Activated effector memory CD4-positive, alpha-beta T cell treated with anti-CD3 and anti-CD28 coated beads, Interleukin-2, amount 50 U/mL, for 16 hours (primary cell): ENCODE data around the gene GPC6.
"Not testable (repeated sequence)": the region's sequence is repeated elsewhere in the genome, so short reads cannot be mapped to it uniquely, and the experiment has no call there.

Experiments
- DNase-seq: peaks from one replicate; pipeline ENCODE4 v3.0.0-alpha.2; 2020

GPC6 gene

DNA sequence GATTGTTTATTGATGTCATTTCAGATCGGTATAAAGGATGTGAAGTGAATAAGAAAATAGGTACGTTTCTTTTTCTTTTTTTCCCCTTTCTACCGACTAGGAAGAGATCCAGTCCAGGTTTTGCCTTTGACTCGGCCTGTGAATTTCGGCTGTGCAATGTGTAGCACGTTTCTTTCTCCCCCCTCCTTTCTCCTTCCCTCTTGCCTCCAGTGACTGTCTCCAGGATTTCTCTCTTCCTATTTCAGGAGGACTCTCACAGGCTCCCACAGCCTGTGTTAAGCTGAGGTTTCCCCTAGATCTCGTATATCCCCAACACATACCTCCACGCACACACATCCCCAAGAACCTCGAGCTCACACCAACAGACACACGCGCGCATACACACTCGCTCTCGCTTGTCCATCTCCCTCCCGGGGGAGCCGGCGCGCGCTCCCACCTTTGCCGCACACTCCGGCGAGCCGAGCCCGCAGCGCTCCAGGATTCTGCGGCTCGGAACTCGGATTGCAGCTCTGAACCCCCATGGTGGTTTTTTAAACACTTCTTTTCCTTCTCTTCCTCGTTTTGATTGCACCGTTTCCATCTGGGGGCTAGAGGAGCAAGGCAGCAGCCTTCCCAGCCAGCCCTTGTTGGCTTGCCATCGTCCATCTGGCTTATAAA is at the start of gene GPC6:
Gene GPC6 (plus strand): TSS at position 185 of the 657 bp plus-strand sequence.
- no peak for DNase-seq

DNA sequence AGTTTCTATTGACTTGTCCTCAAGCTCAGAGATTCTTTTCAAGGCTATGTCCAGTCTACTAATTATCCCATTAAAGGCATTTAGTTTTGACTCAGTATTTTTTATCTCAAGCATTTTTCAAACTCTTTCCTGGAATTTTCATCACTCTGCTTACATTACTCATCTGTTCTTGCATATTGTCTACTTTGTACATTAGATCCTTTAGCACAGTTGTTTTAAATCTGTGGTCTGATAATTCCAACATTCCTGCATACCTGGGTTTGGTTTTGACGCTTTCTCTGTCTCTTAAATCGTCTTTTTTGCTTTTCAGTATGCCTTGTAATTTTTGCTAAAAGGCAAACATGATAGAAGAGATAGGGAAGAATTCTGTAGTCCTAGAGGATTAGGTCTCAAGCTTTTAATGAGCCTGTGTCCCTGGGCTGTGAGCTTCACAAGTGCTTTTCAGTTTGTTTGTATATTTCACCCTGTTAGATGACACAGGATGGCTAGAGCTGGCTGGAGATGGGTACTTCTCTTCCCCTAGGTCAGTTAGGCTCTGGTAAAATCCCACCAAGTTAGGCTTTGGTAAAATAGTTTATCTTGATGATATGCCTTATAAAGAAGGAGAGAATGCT is 46.1 kb upstream of the GPC6 start:
- DNase-seq, result no peak

DNA sequence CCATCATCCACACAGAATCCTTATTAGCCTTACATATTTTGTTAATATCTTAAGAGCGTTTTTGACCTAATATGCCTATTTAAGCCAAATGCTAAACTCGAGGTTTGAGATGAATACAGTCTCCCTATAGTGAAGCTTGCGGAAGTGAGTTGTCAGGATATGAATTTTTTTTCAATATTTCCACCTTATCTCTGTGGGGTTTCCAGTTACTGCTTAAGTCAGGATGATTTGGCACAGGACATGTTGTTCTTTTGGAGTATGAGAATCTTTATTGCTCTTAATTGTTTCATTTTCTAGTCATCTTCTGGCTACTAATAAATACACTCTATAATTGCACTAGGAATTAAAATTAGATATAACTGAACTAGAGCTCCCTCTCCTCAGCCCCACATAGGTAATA is 44.2 kb upstream of the GPC6 start:
- no peak for DNase-seq

DNA sequence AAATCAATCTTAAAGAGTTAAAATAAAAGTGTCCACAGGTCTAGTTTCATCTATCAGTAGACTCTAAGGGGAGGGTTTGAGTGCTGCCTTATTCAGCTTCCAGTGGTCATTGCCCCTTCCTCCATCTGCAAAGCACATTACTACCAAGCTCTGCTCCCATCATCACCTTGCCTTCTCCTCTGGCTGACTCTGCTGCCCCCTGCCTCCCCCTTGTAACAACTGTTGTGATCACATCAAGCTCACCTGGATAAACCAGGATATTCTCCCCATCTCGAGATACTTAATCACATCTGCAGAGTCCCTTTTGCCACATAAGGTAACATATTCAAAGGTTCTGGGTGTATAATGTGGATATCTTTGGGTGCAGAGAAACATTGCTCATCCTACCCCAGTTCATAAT is 43.3 kb upstream of the GPC6 start:
- DNase-seq, result no peak

DNA sequence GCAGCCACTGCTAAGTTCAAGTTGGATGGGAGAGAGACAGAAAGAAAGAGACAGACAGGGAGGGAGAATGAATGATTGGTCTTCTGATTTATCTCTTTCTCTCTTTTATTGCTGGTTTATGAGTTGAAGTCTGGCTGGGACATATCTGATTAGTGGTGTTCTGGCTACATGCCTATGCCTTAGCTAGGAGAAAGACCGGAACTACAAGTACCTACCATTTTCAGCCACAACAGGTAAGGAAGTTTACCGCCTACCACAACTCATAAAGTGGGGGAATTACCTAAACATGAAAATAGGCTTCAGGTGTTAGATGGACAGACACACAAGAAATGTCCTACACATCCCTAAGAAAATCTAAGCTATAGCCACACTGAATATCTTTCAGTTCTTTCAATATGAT is 36.6 kb upstream of the GPC6 start:
- no peak for DNase-seq

DNA sequence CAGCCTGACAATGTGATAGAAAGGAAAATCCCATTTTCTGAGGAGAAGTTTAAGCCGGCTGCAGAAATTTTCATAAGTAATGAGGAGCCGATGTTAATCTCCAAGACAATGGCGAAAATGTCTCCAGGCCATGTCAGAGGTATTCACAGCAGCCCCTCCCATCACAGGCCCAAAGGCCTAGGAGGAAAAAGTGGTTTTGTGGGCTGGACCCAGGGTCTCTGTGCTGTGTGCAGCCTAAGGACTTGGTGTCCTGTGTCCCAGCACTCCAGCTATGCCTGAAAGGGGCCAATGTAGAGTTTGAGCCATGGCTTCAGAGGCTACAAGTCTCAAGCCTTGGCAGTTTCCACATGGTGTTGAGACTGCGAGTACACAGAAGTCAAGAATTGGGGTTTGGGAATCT is 32.9 kb upstream of the GPC6 start:
- DNase-seq, result no peak

DNA sequence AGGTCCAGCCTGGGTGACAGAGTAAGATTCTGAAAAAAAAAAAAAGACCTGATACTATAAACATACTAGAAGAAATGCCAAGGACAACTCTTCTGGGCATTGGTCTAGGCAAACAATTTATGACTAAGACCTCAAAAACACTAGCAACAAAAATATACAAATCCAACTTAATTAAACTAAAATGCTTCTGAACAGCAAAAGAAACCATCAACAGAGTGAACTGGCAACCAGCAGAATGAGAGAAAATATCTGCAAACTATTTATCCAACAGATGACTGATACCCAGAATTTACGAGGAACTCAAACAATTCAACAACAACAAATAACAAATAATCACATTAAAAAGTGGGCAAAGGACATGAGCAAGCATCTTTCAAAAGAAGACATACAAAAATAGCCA is 26.8 kb upstream of the GPC6 start:
- DNase-seq, result no peak

DNA sequence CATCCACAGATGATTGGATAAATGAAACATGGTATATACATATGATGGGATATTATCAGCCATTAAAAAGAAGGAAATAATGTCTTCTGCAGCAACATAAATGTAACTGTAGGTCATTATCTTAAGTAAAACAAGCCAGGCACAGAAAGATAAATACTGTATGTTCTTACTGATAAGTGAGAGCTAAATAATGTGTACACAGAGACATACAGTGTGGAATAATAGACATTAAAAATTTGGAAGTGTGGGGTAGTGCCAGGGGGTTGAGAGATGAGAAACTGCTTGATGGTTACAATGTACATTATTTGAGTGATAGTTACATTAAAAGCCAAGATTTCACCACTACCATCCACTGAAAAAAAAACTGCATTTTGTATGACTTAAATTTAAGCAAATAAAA is 26.0 kb upstream of the GPC6 start:
- DNase-seq, result no peak

DNA sequence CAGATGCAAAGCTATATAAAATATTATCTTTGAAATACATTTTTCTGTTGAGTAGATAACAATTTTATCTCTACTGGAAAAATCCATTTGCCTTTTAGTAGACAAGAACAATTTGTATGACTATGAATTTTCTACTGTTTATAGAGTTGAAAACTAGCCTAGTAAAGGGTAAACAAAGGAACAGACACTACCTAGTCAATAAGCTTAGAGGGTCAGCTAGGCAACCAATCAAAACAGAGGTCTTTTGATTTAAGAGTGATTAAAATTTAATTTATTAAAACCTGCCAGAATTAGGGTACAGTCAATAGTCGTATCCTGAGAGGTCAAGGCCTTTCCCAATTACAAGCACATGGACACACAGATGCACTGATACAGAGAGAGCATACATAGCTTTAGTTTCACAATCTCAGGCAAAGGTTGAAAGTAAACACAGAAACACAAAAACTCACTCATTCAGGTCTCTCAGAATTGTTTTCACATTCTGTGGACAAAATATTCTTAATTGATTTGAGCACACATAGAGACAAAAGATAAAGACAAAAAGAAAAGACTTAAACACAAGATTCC is 24.5 kb upstream of the GPC6 start:
- DNase-seq, result no peak

DNA sequence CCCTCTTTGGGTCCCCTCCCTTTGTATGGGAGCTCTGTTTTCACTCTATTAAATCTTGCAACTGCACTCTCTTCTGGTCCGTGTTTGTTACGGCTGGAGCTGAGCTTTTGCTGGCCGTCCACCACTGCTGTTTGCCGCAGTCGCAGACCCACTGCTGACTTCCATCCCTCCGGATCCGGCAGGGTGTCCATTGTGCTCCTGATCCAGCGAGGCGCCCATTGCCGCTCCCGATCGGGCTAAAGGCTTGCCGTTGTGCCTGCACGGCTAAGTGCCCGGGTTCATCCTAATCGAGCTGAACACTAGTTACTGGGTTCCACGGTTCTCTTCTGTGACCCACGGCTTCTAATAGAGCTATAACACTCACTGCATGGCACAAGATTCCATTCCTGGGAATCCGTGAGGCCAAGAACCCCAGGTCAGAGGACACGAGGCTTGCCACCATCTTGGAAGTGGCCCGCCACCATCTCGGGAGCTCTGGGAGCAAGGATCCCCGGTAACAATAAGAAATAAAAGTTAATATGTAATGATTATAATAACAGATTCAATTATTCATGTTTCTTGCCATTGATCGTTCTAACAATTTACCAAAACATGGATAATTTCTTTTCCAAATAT is 19.7 kb upstream of the GPC6 start:
- not testable (repeated sequence) for DNase-seq

DNA sequence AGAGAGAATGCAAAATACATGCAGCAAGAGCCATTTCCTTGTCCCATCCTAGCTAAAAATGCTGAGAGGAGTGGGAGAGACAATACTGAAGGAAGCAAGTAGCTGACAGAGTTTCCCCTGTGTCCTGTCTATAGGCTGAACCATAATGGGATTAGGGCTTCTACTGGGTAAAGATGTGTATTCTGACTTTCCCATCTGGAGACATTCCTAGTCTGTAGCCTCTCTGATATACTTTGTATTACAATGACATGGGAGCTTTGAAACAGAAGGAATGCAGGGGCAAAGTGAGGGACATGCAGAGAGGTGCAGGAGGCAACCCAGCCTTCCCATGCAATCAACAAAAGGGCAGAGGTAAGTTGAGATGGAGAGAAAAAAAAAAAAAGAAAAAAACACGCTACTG is 10.5 kb upstream of the GPC6 start:
- no peak for DNase-seq

DNA sequence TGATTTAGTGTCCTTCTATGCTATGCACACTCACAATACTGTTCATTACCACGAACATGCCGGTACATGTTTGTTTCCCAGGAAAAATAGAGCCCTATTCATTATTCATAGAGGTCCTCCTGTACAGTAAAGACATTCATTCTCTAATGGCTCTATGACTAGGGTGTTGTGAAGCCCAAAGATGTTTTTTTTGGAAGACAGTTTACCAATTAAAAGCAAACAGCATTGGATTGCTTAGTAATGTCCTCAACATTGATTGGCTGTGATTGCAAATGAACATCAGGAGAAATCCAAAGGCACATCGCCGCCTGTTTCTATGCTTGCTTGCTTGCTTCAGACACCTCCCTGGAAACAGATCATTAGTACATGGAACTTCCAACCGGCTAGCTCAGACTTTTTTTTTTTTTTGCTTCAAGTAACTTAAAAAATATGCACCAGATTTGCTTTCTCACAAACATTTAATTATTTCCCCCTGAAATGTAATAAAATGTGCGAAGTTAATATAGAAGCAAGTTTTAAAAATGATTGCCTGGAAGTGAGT is 8.8 kb upstream of the GPC6 start:
- no peak for DNase-seq

DNA sequence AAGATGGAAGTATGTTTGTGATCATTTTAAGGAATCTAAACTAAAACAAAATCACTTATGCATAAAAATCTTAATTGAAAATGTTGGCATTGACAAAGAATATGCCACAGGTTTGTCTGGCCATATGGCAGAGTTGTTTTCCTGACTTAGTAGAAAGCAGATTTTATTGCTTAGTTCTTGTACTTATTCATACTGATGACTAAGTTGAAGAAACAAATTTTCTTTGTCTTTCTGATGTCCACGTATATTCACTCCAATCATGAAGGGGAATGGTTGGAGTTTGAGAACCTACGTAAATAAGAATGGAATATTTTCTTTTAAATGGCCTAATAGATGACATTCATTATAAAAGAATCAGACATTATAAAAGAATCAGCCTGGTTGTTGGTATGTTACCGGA is 8.0 kb upstream of the GPC6 start:
- DNase-seq, result no peak

DNA sequence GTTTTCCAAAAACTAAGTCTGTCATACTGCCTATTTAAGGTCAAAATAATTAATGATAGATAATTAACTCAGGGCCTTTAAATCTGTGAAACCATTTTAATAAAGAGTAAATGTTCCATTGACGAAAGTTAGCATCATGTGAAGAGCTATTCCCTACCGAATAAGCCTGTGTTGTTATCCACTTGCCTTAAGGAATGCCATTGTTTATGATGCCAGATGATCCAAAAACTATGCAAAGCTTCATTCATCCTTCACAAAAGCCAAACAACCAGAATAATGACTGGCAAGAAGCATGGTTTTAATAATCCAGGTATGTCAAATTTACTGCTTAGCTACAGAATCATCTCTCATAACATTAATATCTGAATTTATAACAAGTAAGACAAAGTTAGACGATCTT is 6.5 kb upstream of the GPC6 start:
- no peak for DNase-seq

DNA sequence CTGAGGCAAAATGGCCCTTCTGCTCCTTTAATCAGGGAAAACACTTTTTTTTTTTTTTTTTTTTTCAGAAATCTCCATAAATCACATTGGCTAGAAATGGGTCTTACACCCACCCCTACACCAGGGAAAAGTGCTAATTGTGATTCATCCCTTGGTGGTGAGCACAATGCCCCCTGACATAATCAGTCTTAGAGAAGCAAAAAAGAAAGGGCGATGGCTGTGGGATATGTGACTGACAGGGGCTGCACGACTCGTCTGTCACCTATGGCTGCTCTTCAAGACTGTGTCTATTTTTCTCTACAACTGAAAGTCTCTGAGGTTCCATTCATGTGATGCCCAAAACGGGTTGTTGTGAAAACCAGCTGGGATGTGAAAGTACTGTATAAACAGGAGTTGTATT is 3.6 kb upstream of the GPC6 start:
- DNase-seq, result no peak

DNA sequence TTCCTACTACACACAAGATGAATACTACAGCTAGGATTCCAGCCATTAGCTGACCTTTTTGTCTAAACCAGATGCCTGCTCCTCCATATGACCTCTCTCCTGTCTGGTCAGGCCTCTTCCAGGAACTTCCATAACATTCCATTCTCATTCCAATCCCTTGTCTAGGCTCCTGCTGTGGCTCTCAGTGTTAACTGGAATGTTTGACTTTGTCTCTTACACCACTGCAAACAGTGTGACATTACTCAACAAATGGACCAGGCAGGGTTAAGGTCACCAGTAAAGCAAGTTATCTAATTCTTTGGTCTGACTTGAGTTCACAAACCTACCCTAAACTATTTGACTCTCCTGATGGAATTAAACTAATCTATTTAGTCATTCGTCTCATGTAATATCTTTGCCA is 2.1 kb upstream of the GPC6 start:
- DNase-seq, result no peak

DNA sequence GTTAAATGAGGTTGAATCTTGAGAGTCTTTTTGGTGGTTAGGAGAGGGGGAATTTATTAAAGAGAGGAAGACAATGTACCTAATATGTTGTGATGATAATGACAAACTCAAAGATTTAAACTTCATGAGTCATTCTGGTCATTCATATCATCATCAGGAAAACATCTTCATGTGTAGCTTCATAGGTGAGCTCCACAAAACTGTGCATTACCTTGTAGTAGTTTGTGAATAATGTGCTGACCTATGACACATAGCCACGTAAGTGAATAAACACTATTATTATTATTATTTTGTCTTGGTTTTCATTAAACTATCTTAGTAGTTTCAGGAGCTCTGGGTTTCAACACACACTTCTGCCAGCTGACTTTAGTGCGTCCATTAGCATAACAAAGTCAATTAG is 997 bp upstream of the GPC6 start:
- no peak for DNase-seq

DNA sequence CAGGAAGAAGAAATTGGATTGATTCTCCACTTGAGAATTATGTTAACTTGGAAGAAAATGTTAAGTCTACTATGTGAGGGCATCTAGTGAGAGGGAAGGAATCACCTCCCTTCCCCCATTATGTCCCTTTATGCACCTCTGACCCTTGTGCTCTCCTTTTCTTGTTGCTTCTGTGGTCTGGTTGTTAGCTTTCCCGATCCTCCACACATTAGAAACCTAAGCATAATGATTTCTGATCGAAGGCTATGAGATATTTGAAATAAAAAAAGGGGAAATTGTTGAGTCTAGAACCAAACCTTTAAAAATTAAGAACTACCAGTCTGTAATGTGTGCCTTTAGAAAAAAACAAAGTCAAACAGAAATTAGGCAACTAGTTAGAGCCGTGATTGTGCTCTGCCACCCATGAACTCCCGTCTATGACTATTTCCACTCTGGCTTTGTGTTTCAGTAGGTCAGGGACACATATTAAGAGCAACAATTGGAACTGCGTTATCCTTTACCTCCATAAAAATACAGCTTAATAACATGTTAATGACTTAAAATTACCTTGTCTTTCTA is 463 bp upstream of the GPC6 start:
- DNase-seq, result no peak

DNA sequence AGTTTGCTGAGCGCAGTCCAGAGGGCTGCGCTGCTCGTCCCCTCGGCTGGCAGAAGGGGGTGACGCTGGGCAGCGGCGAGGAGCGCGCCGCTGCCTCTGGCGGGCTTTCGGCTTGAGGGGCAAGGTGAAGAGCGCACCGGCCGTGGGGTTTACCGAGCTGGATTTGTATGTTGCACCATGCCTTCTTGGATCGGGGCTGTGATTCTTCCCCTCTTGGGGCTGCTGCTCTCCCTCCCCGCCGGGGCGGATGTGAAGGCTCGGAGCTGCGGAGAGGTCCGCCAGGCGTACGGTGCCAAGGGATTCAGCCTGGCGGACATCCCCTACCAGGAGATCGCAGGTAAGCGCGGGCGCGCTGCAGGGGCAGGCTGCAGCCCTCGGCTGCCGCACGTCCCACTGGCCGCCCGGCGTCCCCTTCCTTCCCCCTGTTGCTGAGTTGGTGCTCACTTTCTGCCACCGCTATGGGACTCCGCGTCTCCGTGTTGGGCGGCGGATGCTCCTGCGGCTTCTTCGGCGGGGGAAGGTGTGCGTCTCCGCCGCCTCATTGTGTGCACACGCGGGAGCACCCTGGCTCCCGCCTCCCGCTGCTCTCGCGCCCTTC is 772 bp downstream of the GPC6 start:
- DNase-seq, result no peak

DNA sequence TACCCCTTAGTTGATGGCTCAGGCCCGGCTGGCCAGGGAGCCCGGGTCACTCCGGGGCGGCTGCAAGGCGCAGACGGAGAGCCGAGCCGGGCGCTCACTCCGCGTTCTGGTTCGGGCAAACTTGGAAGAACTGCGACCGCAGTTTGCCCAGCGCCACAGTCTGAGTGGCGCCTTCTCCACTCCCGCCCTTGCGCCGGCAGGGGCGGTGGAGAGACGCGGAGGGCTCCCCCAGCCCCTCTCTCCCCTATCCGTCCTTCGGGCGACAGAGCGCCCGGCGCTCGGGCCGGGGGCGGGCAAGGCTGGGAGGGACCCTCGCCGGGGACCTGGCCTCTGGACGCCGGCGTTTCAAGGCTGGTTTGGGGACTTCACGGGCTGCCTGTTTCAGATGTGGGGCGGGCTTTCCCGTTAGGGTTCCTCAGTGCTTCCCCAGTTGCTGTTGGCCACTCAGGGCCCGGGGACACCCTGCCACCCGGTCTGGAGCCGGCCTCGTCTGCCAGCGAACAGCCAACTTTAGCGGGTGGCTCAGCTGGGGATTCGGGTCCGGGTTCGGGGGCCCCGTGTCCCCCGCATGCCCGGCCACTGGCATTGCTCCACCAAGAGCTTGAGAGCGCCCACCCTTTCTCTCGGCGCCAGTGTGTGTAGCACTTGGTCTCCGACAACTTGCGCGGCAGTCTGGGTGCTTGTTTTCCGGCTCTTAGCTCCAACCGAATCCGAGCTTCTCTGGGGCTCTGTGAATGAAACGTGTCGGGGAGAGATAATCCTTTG is 1.5 kb downstream of the GPC6 start:
- no peak for DNase-seq

DNA sequence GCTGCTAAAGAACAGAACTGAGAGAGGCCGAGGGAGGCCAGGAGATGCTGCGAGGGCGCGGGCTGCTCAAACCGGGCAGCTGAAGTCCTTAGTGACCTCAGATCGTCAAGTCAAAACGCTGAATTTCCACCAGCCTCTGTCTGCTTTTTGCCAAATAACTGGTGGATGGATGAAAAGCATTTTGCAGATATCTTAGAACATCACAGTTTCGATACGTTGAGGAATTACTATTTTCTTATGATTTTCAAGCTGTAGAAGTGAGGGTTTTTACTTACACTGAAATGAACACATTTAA is 2.0 kb downstream of the GPC6 start:
- DNase-seq, result no peak

DNA sequence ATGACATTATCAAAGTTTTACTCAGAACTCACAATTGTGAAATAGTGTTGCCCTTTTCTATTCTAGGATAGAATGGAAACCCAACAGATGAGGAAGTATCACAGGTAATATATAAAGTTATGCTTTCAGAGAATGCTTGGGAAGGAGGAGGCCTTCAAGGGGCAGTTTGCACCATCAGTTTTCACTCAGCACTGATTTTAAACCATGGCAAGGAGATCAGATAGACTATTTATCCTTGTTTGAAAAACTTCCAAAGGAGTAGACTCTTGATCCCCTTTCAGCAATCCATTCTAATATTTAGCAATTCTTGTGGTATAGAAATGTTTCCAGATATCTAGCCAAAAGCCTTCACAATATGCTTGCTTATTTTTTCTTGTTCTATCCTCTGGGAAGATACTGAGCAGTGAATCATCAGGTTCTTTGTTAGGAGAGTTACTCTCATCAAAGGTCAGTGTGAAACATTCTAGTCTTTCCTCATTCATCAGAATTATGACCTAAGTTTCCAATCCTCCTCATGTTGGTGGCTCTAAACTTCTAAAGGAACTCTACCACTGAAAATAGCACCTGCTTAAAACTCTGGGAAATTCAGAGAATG is 3.8 kb downstream of the GPC6 start:
- DNase-seq, result no peak
